H1 (cell line): ENCODE data around the gene TSC22D1. TPM values are rescaled to one million over a fixed set of nuclear protein-coding genes. Genes with fewer than 3 reads are reported as not detected.

Source experiments
- CTCF ChIA-PET: fragments of 300-600 bp; sonication (Branson Sonifier 250); formaldehyde crosslinking; loops from one replicate; lab custom pipeline; 2021; ENCODE audit not compliant: partially characterized antibody; lab: Charles Lee
- POLR2A ChIA-PET: fragments of 300-600 bp; sonication (Branson Sonifier 250); formaldehyde crosslinking; loops from one replicate; lab custom pipeline; 2021; ENCODE audit warnings: inconsistent platforms; ENCODE audit not compliant: partially characterized antibody; lab: Charles Lee
- DNase-seq, 2 experiments: peaks; one replicate each; pipeline versions ENCODE4 v3.0.0 to v3.0.0-alpha.2; 2010 to 2022; ENCODE audit warnings: low spot score in 2 of 2, low read depth in 1 of 2, mixed read lengths in 1 of 2
- FAIRE-seq: peaks from 2 replicates; lab custom pipeline; 2011; peaks lifted over from hg19 to GRCh38; lab: Jason Lieb, UNC
- H2AFZ ChIP-seq: 2 replicates; pipeline ENCODE4 v1.8.1; 2012; ENCODE audit warnings: low read length, inconsistent platforms
- H2AK5ac ChIP-seq: 2 replicates; pipeline ENCODE4 v1.6.1; 2013; ENCODE audit warnings: low read depth, low read length
- H2BK120ac ChIP-seq: replicated peaks from 2 replicates; pipeline ENCODE3; 2013; ENCODE audit warnings: low read depth, low read length, inconsistent platforms
- H2BK12ac ChIP-seq: 2 replicates; pipeline ENCODE4 v1.6.1; 2013; ENCODE audit warnings: low read depth, low read length
- H2BK15ac ChIP-seq: 2 replicates; pipeline ENCODE4 v1.6.1; 2013; ENCODE audit warnings: low read length
- H2BK20ac ChIP-seq: 2 replicates; pipeline ENCODE4 v1.6.1; 2013; ENCODE audit warnings: low read length
- H2BK5ac ChIP-seq: 2 replicates; pipeline ENCODE4 v1.6.1; 2013; ENCODE audit warnings: low read depth, low read length
- H3K14ac ChIP-seq: 2 replicates; pipeline ENCODE4 v1.6.1; 2013; ENCODE audit warnings: inconsistent platforms; ENCODE audit not compliant: insufficient read length
- H3K18ac ChIP-seq: 2 replicates; pipeline ENCODE4 v1.6.1; 2013; ENCODE audit warnings: low read length; ENCODE audit errors: extremely low read depth
- H3K23ac ChIP-seq: 2 replicates; pipeline ENCODE4 v1.6.1; 2013; ENCODE audit warnings: inconsistent platforms; ENCODE audit not compliant: insufficient read length
- H3K23me2 ChIP-seq: 2 replicates; pipeline ENCODE4 v1.6.1; 2013; ENCODE audit warnings: low read depth, low read length
- H3K27ac ChIP-seq: 2 replicates; pipeline ENCODE4 v1.6.1; 2011; ENCODE audit warnings: low read depth, low read length, inconsistent platforms
- H3K27me3 ChIP-seq, 4 experiments: replicated peaks in 1 of 4; 1 replicate in 1 of 4; 2 replicates in 3 of 4; pipeline versions ENCODE4 v1.6.1 to v1.8.1; 2011 to 2013; ENCODE audit warnings: low read length in 3 of 4, mild to moderate bottlenecking in 3 of 4, inconsistent platforms in 2 of 4, mixed read lengths in 2 of 4, moderate library complexity in 1 of 4; ENCODE audit not compliant: control insufficient read depth in 3 of 4, insufficient read depth in 3 of 4; ENCODE audit errors: extremely low read depth in 1 of 4
- H3K36me3 ChIP-seq, 4 experiments: 2 replicates each; pipeline versions ENCODE4 v1.6.1 to v1.8.1; 2011 to 2013; ENCODE audit warnings: mild to moderate bottlenecking in 4 of 4, low read length in 3 of 4, moderate library complexity in 2 of 4, control low read depth in 1 of 4, inconsistent platforms in 1 of 4; ENCODE audit not compliant: insufficient read depth in 4 of 4, control insufficient read depth in 2 of 4
- H3K4ac ChIP-seq: replicated peaks from 2 replicates; pipeline ENCODE3; 2013; ENCODE audit warnings: low read length, low read depth, mixed read lengths, inconsistent platforms; ENCODE audit not compliant: insufficient read length
- H3K4me1 ChIP-seq, 4 experiments: replicated peaks in 1 of 4; 1 replicate in 1 of 4; 2 replicates in 3 of 4; pipeline versions ENCODE4 v1.6.1 to v1.8.1; 2011 to 2013; ENCODE audit warnings: low read length in 3 of 4, inconsistent platforms in 2 of 4, mixed read lengths in 1 of 4; ENCODE audit not compliant: insufficient read depth in 4 of 4, control insufficient read depth in 3 of 4
- H3K4me2 ChIP-seq, 2 experiments: 2 replicates each; pipeline versions ENCODE4 v1.6.1 to v1.8.1; 2011 to 2013; ENCODE audit warnings: low read depth in 2 of 2, low read length in 2 of 2, control low read depth in 1 of 2, inconsistent platforms in 1 of 2, mild to moderate bottlenecking in 1 of 2; ENCODE audit not compliant: insufficient read depth in 1 of 2
- H3K4me3 ChIP-seq, 4 experiments: fragments of 200-600, 300-600 bp in 1 of 4; sonication (generic), shearing (Covaris generic), sonication (Bioruptor Twin) in 1 of 4; 2 replicates each; pipeline versions ENCODE4 v1.5.1 to v1.8.1; 2011 to 2016; ENCODE audit warnings: low read length in 4 of 4, low read depth in 3 of 4, control low read depth in 2 of 4, inconsistent platforms in 2 of 4, mild to moderate bottlenecking in 2 of 4, mixed read lengths in 1 of 4, moderate library complexity in 1 of 4; ENCODE audit not compliant: insufficient read depth in 2 of 4; ENCODE audit errors: extremely low read depth in 1 of 4
- H3K56ac ChIP-seq: replicated peaks from 2 replicates; pipeline ENCODE3; 2013; ENCODE audit warnings: low read depth, mild to moderate bottlenecking, mixed read lengths, low read length, inconsistent platforms; ENCODE audit not compliant: insufficient read length
- H3K79me1 ChIP-seq: 2 replicates; pipeline ENCODE4 v1.6.1; 2013; ENCODE audit warnings: low read depth, low read length, control low read depth
- H3K79me2 ChIP-seq, 2 experiments: 2 replicates each; pipeline versions ENCODE4 v1.6.1 to v1.8.1; 2012 to 2013; ENCODE audit warnings: low read length in 2 of 2, mild to moderate bottlenecking in 2 of 2, inconsistent platforms in 1 of 2; ENCODE audit not compliant: insufficient read depth in 2 of 2, control insufficient read depth in 1 of 2
- H3K9ac ChIP-seq, 4 experiments: replicated peaks in 1 of 4; 1 replicate in 1 of 4; 2 replicates in 3 of 4; pipeline versions ENCODE4 v1.6.1 to v1.8.1; 2011 to 2013; ENCODE audit warnings: low read depth in 3 of 4, low read length in 3 of 4, control low read depth in 2 of 4, mild to moderate bottlenecking in 2 of 4, moderate library complexity in 2 of 4, inconsistent platforms in 1 of 4; ENCODE audit errors: extremely low read depth in 1 of 4
- H3K9me3 ChIP-seq, 2 experiments: 2 replicates each; pipeline versions ENCODE4 v1.6.1 to v1.8.1; 2012 to 2013; ENCODE audit warnings: mild to moderate bottlenecking in 2 of 2, moderate library complexity in 2 of 2, control low read depth in 1 of 2, inconsistent platforms in 1 of 2, low read depth in 1 of 2, low read length in 1 of 2, mixed read lengths in 1 of 2; ENCODE audit not compliant: insufficient read depth in 2 of 2
- H4K20me1 ChIP-seq, 2 experiments: replicated peaks in 1 of 2; 2 replicates each; pipeline versions ENCODE3 to v1.8.1; 2011 to 2013; ENCODE audit warnings: inconsistent platforms in 2 of 2, low read length in 2 of 2, mild to moderate bottlenecking in 1 of 2; ENCODE audit not compliant: insufficient read depth in 2 of 2, control insufficient read depth in 1 of 2
- H4K5ac ChIP-seq: 2 replicates; pipeline ENCODE4 v1.6.1; 2013; ENCODE audit warnings: low read length, low read depth, mixed read lengths, inconsistent platforms; ENCODE audit not compliant: insufficient read length
- H4K8ac ChIP-seq: 2 replicates; pipeline ENCODE4 v1.8.0; 2013; ENCODE audit warnings: mild to moderate bottlenecking, moderate library complexity, low read length, inconsistent platforms; ENCODE audit not compliant: insufficient read depth; ENCODE audit errors: extremely low read depth
- H4K91ac ChIP-seq: replicated peaks from 2 replicates; pipeline ENCODE3; 2013; ENCODE audit warnings: low read length, mixed read lengths, inconsistent platforms; ENCODE audit not compliant: insufficient read length
- BACH1 ChIP-seq: IDR thresholded peaks from 2 replicates; pipeline ENCODE4 v1.6.1; 2012; ENCODE audit warnings: low read length, improper control_type of control experiment
- CBX8 ChIP-seq: fragments of 300-800, 300-1000 bp; sonication (generic); IDR thresholded peaks from 2 replicates; pipeline ENCODE4 v1.7.1; 2016; ENCODE audit warnings: low read depth, low read length, borderline replicate concordance
- CEBPB ChIP-seq: IDR thresholded peaks from 2 replicates; pipeline ENCODE4 v1.6.1; 2012; ENCODE audit warnings: low read depth, low read length
- CTBP2 ChIP-seq: IDR thresholded peaks from 2 replicates; pipeline ENCODE4 v1.7.0; 2011; ENCODE audit warnings: borderline replicate concordance, mild to moderate bottlenecking, moderate library complexity, mixed read lengths, low read length; ENCODE audit not compliant: insufficient read depth, insufficient read length
- EGR1 ChIP-seq: IDR thresholded peaks from 2 replicates; pipeline ENCODE4 v1.6.1; 2011; ENCODE audit warnings: low read depth, low read length, borderline replicate concordance
- EP300 ChIP-seq, 2 experiments: IDR thresholded peaks; 1 replicate in 1 of 2; 2 replicates in 1 of 2; pipeline ENCODE4 v1.6.1; 2011 to 2012; ENCODE audit warnings: low read depth in 2 of 2, low read length in 2 of 2, mild to moderate bottlenecking in 2 of 2, borderline replicate concordance in 1 of 2, inconsistent platforms in 1 of 2, moderate library complexity in 1 of 2
- GTF2F1 ChIP-seq: IDR thresholded peaks from 2 replicates; pipeline ENCODE4 v1.6.1; 2012; ENCODE audit warnings: low read depth, low read length, improper control_type of control experiment, borderline replicate concordance
- HDAC6 ChIP-seq: IDR thresholded peaks from one replicate; pipeline ENCODE4 v1.7.1; 2012; ENCODE audit warnings: low read depth, mild to moderate bottlenecking, inconsistent platforms, low read length, moderate library complexity
- KDM5A ChIP-seq: fragments of 200-600 bp; IDR thresholded peaks from 2 replicates; pipeline ENCODE4 v1.7.1; 2012; ENCODE audit warnings: mild to moderate bottlenecking, low read length, inconsistent platforms, mixed read lengths
- RBBP5 ChIP-seq: IDR thresholded peaks from 2 replicates; pipeline ENCODE4 v1.7.1; 2012; ENCODE audit warnings: low read depth, mild to moderate bottlenecking, inconsistent platforms, low read length, moderate library complexity, borderline replicate concordance
- SP1 ChIP-seq: IDR thresholded peaks from 2 replicates; pipeline ENCODE4 v1.6.1; 2011; ENCODE audit warnings: low read depth, low read length
- SP2 ChIP-seq: IDR thresholded peaks from 2 replicates; pipeline ENCODE4 v1.6.1; 2012; ENCODE audit warnings: mild to moderate bottlenecking, low read length, inconsistent platforms
- TCF12 ChIP-seq: IDR thresholded peaks from 2 replicates; pipeline ENCODE4 v1.6.1; 2011; ENCODE audit warnings: low read depth, mild to moderate bottlenecking, low read length
- WGBS, 2 experiments: shearing (Covaris generic) in 1 of 2; methylation state at CpG; one replicate each; pipeline versions ENCODE4 v1.1.6 to v1.1.7; 2013 to 2015; ENCODE audit warnings: low lambda C conversion rate in 2 of 2, mixed read lengths in 2 of 2, inconsistent platforms in 1 of 2, low coverage in 1 of 2, missing lambda C conversion rate in 1 of 2; ENCODE audit not compliant: insufficient replicate concordance in 2 of 2, insufficient coverage in 1 of 2, insufficient read length in 1 of 2; ENCODE audit errors: extremely low coverage in 1 of 2, missing lambda C conversion rate in 1 of 2; 5-methylcytosine and 5-hydroxymethylcytosine counted together
- polyA plus RNA-seq, 7 experiments: library from polyadenylated mRNA; depleted of rRNA in 3 of 7; stranded (reverse) in 5 of 7; unstranded in 2 of 7; fragments of >200 nt in 5 of 7; fragments of 200-250 nt in 2 of 7; gene quantifications; 1 replicate in 5 of 7; 2 replicates in 1 of 7; 4 replicates in 1 of 7; pipeline versions ENCODE4 v1.2.1 to v1.2.3, GENCODE V29; 2011 to 2013; ENCODE audit warnings: missing spikeins in 2 of 7, mixed read lengths in 2 of 7
- total RNA-seq: library from RNA; stranded (reverse); fragmentation: NEBNext Ultra II Directional; extraction: Animal tissue kit (Norgen Biotek cat#: 25700); gene quantifications from 2 replicates; pipeline ENCODE4 v1.2.1, GENCODE V29; 2021

The TSC22D1 gene
- total and polyA plus RNA-seq, 2 of the 8 experiments (the other 6 are each of a cell fraction or from before 2014, with no cell fraction given) = 52.6 to 80.9 TPM

DNA sequence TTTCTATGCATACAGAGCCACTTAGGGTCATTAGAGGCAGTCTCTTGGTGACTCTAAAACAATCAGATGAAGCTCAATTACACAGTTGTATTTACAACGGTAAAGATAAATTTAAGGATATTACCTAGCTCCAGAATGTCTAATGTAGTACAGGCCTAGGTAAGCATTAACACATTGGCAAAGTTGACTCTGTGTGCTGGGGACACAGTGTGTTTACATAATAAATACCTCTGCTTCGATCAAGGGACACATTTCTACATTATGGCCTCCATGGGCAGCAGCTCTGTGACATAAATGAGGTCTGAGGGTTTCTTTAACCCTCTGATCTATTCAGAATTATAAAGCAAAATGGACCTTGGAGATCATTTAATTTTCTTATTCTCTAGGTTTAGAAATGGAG, 127.8 kb downstream of the TSC22D1 start:
- H3K27me3 ChIP-seq = no peaks in the 10 kb centered on the region
- CTCF ChIA-PET = interaction anchor here (1.1 to 1.2 kb wide), 3 partner anchors 9 to 547 kb away, joined by 3 to 5 read pairs (median 4); no protein-coding TSS in a partner anchor

More for the DNA sequence above, 127.8 kb downstream of the TSC22D1 start:
- POLR2A ChIA-PET = no interaction called here
- Histone ChIP-seq H3K79me2 (peaks cover 0 to 22% of the 10 kb centered on the region in 2 experiments; a peak in 2 of 4 replicates), H3K18ac (no peak overlapping the region), H3K4me3 (no peak overlapping the region), H2AK5ac (no peak overlapping the region), H3K4ac (no peak overlapping the region), H3K23ac (no peak overlapping the region), H3K4me1 (0 out of 7 replicates have a peak, but pooled peaks cover 0 to 3% (median 0%) of the 10 kb centered on the region in 4 experiments), H4K8ac (no peak overlapping the region), H2AFZ (no peak overlapping the region), H4K5ac (no peak overlapping the region), H3K56ac (no peak overlapping the region), H2BK12ac (no peak overlapping the region), H3K36me3 (no peaks in the 10 kb centered on the region; a peak in 1 of 8 replicates), H3K9me3 (no peaks in the 10 kb centered on the region), H4K91ac (no peak overlapping the region), H3K4me2 (no peak overlapping the region), H3K27ac (no peak overlapping the region), H2BK15ac (no peak overlapping the region), H3K9ac (no peak overlapping the region), H2BK5ac (no peak overlapping the region), H3K79me1 (no peaks in the 10 kb centered on the region; the same call in 1 of the 2 replicates), H3K14ac (no peak overlapping the region), H2BK120ac (no peak overlapping the region), H3K23me2 (no peaks in the 10 kb centered on the region), H2BK20ac (no peak overlapping the region), H4K20me1 (peaks cover 0 to 2% of the 10 kb centered on the region in 2 experiments)
- 85% methylated on average over 2 of the region's 2 CpGs; no CpG with 5 or more reads in 1 of the 2 experiments for WGBS, 2 experiments
- TF ChIP-seq SP1 (no peak), GTF2F1 (no peak), CBX8 (no peak), KDM5A (no peak), HDAC6 (no peak), EGR1 (no peak), TCF12 (no peak), CTBP2 (no peak), RBBP5 (no peak), CEBPB (no peak), EP300 (IDR thresholded peaks at IDR 0.05; ENCODE audit: borderline replicate concordance in 1 of 2, low read depth in 2 of 2, low read length in 2 of 2) (no peak), SP2 (no peak), BACH1 (no peak)
- DNase-seq (no peak), FAIRE-seq (no peak)
